Measurements from ENCODE around the gene STX16.

The STX16 gene

GRCh38 chr20:58703765-58704371 lies 52.8 kb downstream of the STX16 start:
- H3K4me3 ChIP-seq (ENCODE audit: low read length), result no peak overlapping the region
- no peak for DNase-seq (ENCODE audit: low read depth)
- no peak for TF ChIP-seq CTCF (conservative IDR thresholded peaks at IDR 0.05; ENCODE audit: low read length)

GRCh38 chr20:58705208-58705926 lies 54.3 kb downstream of the STX16 start:
- TF ChIP-seq CTCF (conservative IDR thresholded peaks at IDR 0.05; ENCODE audit: low read length), result no peak
- DNase-seq (ENCODE audit: low read depth), result no peak
- no peak overlapping the region for H3K4me3 ChIP-seq (ENCODE audit: low read length)

GRCh38 chr20:58706150-58706892 lies 55.2 kb downstream of the STX16 start:
- no peak for TF ChIP-seq CTCF (conservative IDR thresholded peaks at IDR 0.05; ENCODE audit: low read length)
- H3K4me3 ChIP-seq (ENCODE audit: low read length), result no peak overlapping the region
- no peak for DNase-seq (ENCODE audit: low read depth)

GRCh38 chr20:58706975-58707681 lies 56.0 kb downstream of the STX16 start:
- H3K4me3 ChIP-seq (ENCODE audit: low read length), result no peak overlapping the region
- TF ChIP-seq CTCF (conservative IDR thresholded peaks at IDR 0.05; ENCODE audit: low read length), result no peak
- DNase-seq (ENCODE audit: low read depth), result no peak

- no peak overlapping the region for H3K4me3 ChIP-seq (ENCODE audit: low read length)
- TF ChIP-seq CTCF (conservative IDR thresholded peaks at IDR 0.05; ENCODE audit: low read length), result no peak
- DNase-seq (ENCODE audit: low read depth), result no peak
Observed at GRCh38 chr20:58707770-58708169, 56.7 kb downstream of the STX16 start.

- H3K4me3 ChIP-seq (ENCODE audit: low read length), result no peak overlapping the region
- DNase-seq (ENCODE audit: low read depth), result no peak
- no peak for TF ChIP-seq CTCF (conservative IDR thresholded peaks at IDR 0.05; ENCODE audit: low read length)
Observed at GRCh38 chr20:58708246-58708931, 57.3 kb downstream of the STX16 start.
